HG03060 (cell line): ENCODE data around the gene DHRS3.

Experiments used
- ATAC-seq: cut with Tn5 transposase; IDR thresholded peaks from one replicate; pipeline ENCODE4 v1.9.1; 2021; ENCODE audit warnings: low read depth, moderate number of reproducible peaks; ENCODE audit not compliant: unreplicated experiment

Gene DHRS3

GRCh38 chr1:12618661-12618964 is 603 bp upstream of the DHRS3 start:
- ATAC-seq: no peak

DNA sequence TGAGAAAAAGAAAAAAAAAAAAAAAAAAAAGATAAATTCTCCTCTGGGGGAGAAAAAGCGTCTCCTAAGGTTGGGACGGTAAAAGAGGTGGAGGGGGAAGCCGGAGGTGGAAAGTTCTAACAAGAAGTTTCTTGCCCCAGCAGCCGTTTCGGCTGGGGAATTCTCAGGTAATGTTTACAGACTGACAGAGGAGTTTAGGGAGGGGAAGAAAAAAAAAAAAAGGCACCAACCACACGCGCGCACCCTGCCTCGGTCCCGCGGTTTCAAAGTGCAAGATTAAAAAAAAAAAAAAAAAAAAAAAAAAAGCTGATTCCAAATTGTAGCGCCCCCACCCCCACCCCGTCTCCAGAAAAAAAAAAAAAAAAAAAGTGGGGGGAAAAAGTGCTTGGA is 504 bp downstream of the DHRS3 start:
- ATAC-seq: no peak

- no peak for ATAC-seq
Measured at GRCh38 chr1:12616709-12617373, 1.2 kb downstream of the DHRS3 start.

GRCh38 chr1:12615865-12616708 is 1.9 kb downstream of the DHRS3 start:
- no peak for ATAC-seq

- no peak for ATAC-seq
Measured at GRCh38 chr1:12615159-12615864, 2.7 kb downstream of the DHRS3 start.

- no peak for ATAC-seq
Measured at GRCh38 chr1:12614402-12615158, 3.4 kb downstream of the DHRS3 start.

DNA sequence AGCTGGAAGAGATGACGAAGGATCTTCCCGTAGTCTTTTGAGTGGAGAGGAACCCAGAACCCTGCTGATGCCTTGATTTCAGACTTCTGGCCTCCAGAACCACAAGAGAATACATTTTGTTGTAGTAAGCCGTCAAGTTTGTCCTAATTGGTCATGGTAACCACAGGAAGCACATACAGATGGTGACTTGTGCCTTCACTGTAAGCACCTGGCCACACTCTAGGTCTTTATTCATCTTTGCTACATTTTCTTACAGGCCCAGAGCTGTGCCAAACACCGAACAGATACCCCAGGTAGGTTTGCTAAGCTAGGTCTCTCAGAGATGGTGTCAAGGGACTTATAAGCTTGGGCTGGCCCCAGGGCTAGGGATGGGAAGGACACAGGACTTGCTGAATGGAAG is 4.8 kb downstream of the DHRS3 start:
- no peak for ATAC-seq

DNA sequence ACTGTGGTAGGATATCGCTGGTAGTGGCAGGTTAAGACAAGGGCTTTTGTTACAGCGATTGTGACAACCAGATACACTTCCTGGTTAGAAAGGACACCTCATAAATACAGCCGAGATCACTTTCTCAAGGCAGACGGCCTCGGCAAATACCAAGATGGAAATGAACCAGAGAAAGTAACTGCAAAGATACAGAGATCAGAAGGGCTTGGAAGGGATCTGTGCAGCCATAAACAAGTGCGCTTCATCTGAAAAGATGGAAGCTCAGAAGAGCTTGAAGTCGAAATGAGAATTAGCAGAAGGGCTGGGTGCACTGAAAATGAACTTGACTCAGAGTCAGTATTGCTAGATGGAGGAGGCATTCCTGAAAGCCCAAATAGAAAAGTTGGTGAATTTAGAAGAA is 7.1 kb downstream of the DHRS3 start:
- no peak for ATAC-seq

- ATAC-seq: no peak
Measured at GRCh38 chr1:12610305-12610935, 7.6 kb downstream of the DHRS3 start.

DNA sequence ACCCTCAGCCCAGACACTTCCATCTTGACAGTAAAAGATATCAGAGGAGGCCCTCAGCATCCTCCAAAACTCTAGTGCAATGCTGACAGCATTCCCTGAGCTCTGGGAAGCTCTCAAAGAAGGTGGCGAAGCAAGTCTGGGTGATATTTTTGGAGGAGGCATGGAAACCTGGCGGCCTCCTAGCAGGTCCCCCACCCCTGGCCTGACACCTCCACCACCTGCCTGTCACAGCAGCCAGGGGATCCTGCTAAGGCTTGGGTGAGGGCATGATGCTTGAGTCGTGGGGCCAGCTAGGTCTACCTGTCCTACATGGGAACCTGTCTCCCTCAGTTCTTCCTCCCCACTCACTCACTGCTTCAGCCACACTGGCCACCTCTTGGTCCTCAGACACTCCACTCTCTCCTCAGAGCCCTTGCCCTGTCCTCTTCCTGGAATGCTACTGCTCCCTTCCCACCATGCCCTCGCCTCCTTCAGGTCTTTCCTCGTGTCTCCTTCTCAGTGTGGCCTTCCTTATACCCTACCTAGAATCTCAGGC is 8.5 kb downstream of the DHRS3 start:
- no peak for ATAC-seq

DNA sequence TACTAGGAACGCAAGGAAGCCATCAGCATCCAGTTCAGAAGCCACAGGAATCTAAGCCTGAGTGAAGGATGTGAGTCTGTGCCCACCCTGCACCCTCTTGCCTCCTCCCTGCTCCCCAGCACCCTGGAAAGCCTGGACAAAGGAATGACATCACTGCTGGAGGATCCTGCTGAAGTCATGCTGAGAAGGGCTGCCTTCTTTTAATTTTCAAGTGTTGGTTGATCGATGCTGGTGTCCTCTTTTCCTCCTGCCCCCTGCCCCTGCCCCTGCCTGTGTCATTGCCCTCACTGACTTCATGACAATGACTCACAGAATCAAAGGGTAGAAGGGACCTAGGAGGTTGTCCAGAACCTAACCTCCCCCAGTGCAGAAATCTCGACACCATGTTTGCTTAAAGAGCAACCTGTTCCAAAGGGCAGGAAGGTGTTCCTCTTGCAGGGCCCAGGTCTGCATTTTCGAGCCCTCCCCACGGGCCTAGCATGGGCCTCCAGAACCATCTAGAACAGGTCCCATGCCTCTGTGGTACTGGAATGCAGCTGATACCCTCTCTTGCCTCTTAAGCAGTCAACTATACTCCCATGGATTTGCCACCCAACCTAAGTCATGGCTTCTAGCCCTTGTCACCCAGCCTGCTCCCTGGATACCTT is 9.6 kb downstream of the DHRS3 start:
- ATAC-seq: no peak

DNA sequence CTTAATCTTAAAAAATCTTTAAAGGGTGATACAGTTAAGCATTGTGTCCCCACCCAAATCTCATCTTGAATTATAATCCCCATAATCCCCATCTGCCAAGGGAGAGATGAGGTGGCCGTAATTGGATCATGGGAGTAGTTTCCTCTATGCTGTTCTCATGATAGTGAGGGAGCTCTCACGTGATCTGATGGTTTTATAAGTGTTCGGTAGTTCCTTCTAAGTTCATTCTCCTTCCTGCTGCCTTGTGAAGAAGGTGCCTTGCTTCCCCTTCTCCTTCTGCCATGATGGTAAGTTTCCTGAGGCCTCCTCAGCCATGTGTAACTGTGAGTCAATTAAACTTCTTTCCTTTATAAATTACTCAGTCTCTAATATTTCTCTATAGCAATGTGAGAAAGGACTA is 10.7 kb downstream of the DHRS3 start:
- ATAC-seq: no peak

DNA sequence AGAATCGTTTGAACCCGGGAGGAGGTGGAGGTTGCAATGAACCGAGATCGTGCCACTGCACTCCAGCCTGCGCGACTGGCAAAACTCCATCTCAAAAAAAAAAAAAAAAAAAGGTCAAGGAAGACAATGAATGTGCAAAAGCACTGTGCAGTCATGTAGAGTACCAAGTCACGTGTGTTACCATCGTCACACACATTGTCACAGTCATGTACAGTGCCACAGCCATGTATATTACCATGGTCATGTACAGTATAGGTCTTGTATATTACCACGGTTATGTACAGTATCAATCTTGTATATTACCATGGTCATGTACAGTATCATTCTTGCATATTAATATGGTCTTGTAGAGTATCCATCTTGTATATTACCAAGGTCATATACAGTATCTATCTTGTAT is 13.0 kb downstream of the DHRS3 start:
- no peak for ATAC-seq

GRCh38 chr1:12604114-12604874 is 13.7 kb downstream of the DHRS3 start:
- ATAC-seq: no peak

DNA sequence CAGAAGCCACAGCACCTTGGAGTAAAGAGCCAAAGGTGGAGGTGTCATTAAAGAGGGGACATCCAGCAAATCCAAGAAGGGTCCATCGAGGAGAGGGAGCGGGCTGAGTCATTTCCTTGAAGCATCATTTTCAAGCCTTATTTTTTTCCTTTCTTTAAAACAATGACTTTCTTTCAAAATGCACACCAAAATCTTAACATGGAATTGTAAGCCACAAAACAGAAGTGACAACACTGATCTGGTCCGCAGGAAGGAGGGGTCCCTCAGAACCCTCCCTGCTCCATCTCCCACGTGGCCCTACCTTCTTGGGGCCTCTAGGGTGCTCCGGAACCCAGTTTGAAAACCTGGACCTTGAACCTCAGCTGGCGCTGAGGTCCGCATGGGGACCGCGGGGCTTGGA is 14.8 kb downstream of the DHRS3 start:
- no peak for ATAC-seq

DNA sequence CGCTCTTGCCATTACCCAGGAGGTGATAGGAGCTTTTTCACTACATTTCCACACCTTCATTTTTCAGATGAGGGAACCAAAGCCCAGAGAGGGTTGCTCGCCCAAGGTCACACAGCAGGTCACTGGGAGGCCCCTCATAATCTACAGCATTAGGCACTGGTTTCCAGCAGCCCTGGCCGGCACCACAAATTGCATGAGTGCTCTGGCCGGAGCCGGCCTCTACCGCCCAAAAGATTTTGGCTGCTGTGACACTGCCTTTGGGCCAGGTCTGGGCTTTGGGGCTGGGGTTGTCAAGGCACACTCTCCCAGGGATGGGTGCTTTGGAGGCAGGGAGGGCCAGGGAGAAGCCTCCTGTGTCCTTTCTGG is 15.4 kb downstream of the DHRS3 start:
- ATAC-seq: no peak

DNA sequence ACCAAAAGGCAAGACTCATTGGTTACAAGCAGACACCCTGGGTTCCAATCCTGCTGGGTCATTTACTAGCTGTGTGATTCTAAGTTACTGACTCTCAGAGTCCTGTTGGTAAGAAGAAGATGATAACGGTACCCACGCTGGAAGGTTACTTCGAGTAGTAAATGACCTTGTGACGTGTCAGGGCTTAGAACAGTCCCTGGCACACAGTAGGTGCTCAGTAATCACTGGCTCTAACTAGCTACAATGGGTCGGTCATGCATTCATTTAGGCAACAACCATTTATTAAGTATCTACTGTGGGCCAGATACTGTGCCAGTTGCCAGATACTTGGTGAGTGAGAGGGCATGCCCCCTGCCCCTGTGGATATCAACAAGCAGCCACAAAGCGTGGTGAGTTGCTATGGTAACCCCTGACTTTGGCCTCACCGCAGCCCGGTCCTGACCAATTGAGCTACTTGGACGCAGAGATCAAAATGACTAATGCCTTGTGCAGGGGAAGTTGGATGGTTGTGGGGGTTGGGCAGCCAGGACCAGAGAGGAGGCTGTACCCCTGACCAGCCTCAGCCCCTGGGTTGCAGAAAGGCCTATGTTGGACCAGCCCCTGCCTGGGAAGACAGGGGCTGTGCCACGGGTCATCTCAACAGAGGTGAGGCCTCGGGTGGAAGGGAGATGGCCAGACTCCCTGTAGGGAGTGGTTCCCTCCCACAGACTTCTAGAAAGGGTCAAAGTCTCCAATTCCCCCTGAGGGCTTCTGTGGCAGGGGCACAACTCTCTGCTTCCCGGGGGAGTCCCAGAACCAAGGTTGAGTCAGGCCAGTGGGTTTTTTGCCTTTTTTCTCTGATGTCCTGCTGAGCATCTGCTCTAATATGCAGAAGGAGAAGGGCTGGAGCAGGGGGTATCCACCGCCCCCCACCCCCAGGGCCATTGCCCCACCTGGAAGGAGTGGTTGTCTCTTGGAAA is 16.0 kb downstream of the DHRS3 start:
- no peak for ATAC-seq
